ENCODE data around the gene TMEM256.

DNA sequence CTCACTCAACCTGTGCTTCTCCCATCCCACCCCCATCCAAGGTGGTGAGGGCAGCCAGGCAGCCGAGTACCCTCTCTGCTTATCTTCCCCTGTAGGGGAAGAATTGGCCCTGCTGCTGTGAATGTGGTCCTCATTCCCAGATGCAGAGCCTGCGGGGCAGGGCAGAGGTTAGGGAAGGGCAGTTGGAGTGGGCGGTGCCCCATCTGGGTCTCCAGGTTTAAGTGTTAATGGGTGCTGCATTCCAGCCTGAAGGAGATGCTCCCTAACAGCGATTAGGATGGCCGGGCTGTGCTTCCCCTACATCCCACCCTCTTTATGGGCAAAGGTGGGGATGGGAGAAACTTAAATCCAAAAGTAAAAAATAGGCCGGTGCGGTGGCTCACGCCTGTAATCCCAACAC, 36.8 kb downstream of the TMEM256 start:
- TF ChIP-seq POLR2AphosphoS5 (IDR thresholded peaks at IDR 0.05; ENCODE audit: borderline replicate concordance, low read depth, low read length), result no peak
- TF ChIP-seq EZH2 (IDR thresholded peaks at IDR 0.05), result no peak
